AG08395 (cell line): Measurements from ENCODE around the gene LHCGR.

Experiments
- DNase-seq: peaks from one replicate; pipeline ENCODE4 v3.0.0; 2012; ENCODE audit warnings: mixed read lengths, low spot score

LHCGR gene

DNA sequence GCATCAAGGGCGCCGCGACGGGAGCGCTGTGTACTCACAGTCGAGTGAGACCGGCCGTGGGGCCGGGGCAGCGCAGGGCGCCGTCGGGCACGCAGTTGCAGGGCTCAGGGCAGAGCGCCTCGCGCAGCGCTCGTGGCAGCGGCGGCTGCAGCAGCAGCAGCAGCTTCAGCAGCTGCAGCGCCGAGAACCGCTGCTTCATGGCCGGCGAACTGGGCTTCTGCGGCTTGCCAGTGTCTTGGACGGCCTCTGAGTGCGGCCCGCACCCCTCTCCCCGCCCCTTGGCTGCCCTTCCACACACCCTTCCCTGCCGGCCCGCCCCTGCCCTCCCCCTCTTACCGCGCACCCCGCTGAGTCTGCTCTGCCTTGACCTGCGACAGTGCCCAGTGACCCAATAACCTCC lies at the start of gene LHCGR:
LHCGR (minus strand) TSS at position 252 of the 400 bp plus-strand sequence; CDS start at position 199, 53 bp downstream.
- no peak for DNase-seq

DNA sequence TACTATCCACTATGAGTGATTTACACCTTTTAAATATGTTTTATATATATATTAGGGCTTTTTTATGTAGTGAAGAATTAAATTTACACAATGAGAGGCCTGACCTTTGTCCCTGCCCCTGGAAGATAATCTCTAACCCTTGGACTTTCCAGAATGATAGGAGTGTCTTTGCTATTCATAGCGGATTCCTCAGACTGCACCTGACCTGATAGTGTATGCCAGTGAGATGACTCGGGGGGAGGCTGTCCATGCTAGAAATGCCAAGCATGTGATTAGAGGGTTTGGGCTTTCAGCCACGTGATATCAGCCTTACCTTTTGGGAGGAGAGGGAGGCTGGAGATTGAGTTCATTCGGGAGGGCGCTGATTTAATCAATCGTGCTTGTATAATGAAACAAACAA lies 44.1 kb upstream of the LHCGR start:
- DNase-seq = no peak

DNA sequence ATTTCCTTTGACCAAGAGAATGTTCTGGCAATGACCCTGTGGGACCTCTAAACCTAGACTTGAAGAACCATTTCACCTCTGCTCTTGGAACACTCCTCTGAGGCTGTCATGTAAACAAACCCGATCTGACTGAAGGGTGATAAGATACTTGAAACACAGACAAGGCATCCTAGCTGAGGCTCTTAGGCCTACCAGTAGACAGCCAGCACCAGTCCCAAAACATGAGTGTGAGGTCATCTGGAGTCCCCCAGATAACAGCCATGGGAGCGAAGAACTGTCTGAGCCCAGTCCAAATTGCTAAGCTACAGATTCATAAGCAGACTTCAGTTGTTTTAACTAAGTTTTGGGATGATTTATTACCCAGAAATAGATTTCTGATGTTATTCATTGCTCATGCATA lies 39.5 kb upstream of the LHCGR start:
- no peak for DNase-seq

DNA sequence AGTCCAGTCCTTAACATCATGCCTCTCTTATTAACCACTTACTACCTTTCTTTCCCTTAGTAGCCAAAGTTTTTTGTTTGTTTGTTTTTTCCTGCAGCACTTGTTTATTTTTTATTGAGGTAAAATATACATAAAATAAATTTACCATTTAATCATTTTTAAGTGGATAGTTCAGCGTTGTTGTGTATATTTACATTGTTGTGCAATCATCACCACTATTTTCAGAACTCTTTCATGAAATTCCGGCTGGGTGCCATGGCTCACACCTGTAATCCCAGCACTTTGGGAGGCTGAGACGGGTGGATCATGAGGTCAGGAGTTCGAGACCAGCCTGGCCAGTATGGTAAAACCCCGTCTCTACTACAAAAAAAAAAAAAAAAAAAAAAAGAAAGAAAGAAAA lies 38.1 kb upstream of the LHCGR start:
- no peak for DNase-seq

DNA sequence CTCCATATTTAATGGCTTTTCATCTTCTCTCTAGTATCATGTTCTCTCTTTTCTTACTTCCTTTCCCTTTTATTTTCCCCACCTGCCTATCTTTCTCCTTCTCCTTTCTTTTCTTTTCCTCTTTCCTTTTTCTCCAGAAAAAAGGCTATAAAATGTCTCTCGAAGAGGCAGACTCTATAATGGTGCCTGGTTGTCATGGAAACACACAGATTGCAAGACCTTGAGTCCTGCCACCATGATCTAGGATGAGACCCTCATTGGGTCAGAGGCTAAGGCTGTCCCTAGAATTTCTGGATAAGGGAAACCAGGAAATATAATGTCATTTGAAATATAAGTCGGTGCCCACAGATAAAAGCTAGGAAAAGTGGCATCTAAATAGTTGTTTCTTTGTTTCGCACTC lies 36.5 kb upstream of the LHCGR start:
- DNase-seq = no peak

DNA sequence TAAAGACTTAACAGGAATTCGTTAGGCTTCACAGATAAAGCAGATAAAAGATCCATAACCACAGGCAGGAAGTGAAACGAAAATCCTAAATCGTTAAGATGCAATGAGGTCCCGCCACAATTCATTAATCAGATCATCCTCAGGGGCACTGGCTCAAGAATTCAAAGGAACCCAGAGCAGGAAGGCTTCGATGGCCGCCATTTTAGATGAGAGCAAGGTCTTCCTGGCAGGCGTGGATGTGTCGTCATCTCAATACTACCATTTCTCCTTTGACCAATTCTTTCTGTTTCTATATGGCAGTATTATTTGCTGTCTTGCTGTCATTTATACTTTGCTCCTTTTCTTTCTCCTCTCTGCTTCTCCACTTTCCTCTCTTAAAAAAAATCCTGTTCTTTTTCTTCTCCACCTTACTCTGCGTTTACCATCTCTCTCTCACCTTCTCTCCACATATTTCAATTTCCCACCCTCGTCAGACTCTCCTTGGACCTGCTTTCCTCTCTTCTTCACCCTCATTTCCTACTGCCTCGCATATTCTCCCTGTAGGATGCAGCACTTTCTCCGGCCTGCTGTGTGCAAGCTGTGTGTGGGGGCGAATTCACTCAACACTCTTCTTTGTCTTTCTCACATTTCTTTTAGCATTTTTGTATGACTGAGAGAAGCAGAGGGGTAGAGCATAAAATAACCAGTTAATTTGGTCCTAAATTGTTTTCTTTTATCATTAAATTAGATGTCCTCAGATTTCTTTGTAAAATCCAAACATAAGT lies 35.1 kb upstream of the LHCGR start:
- DNase-seq = no peak

DNA sequence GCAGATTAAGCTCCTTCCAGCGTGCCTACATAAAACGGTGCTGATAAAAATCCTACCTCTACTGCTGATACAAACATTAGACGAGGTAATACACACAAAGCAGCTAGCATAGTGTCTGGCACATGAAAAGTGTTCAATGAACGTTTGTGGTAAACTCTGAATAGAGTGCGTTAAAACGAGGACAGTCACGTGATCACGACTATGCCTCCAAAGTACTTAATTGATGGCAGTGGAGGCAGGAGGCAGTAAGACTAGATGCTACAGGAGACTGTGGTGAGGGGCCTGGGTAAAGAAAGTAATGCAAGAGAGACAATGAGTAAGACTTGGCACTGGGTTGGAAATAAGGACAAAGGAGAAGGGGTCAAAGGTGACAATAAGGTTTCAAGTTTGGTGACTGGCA lies 32.1 kb upstream of the LHCGR start:
- no peak for DNase-seq

DNA sequence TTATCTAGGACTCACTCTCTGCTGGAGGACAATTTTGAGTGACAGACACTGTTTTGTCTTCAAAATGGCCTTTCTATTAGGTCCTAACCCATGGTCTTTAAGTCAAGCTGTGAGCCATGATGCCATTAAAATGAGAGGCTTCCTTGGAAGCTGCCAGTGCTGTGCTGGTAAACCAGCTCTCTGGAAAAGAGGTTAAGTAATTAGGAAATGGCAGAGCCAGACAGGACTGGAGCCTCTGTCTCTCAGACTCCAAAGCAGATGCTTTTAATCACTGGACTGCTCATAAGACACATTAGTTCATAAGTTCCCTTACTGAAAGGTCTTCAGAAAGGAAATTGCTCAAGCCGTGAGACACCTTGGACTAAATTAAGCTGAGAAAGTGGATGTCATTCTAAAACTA lies 25.8 kb upstream of the LHCGR start:
- DNase-seq = no peak

DNA sequence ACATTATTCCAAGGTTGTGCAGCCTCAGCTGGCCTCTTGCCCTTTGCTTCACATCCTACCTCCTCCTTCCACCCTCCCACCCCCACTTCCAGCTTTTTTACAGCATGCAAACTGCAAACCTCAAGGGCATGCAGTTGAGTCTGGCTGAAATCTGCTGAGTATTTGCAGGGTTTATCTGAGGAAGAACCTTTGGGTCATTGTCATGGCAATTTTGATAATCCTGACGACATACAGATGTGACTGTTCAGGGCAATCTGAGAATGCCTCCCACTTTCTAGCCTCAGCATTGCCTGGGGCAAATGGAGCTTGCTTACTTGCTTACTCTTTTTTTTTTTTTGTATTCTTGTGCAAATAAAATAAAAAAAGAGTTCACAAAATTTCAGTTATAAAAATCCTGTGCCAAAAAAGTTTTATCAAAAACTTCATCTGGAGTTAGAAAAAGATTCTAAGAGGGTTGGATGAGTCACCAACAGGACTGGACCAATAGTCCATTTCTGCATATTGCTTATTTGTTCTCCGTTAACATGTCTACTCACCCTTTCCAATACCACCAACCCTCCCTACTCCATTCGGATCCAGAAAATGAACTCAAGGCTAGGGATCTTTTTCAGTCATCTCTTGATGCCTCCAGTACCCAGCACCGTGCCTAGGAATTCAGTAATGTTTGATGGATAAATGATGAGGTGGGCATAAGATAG lies 23.6 kb upstream of the LHCGR start:
- no peak for DNase-seq

DNA sequence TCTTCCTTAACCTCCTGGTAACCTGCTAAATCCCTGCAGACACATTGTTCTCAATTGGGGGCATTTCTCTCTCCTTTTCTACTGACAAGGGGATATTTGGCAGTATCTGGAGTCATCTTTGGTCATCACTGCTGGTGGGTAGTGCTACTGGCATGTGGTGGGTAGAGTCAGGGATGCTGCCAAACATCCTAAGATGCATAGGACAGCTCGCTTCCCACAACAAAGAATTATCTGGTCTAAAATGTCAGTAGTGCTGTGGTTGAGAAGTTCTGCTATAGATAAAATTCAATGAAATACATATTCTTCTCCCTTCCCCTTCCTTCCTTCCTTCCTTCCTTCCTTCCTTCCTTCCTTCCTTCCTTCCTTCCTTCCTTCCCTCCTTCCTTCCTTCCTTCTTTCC lies 18.7 kb upstream of the LHCGR start:
- DNase-seq = no peak

DNA sequence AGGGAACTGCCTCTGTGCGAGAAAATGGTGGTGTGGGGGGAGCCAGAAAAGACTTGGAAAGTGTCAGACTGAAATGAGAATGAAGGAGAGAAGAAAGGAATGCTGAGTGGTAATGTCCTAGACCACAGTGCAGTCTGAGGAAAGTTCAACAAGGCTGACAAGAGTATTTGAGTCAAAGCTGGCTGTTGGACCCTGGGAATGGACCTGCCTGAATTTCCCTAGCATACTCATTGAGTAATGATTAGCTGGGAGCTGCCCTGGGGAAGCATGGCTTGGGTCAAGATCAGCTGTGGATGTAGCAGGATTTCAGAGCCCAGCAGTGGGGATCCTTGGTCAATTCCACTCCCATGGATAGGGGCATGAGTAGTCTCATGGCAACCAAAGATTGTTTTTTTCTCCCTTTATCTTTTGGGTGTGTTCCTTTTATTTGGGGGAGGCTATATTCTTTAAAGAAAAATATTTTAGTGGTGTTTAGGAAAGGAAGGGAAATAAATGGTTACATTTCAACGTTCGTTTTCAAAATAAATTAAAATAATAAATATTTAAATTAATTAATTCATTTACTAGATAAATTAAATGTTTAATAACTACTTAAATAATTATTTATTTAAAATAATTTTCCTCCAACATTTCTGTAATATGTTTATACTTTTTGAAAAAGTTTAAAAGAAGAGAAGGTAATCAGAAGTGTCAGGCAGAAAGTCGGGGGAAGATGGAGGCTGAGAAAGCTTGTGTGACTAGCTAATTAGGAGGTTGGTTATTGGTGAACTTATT lies 15.9 kb upstream of the LHCGR start:
- no peak for DNase-seq

DNA sequence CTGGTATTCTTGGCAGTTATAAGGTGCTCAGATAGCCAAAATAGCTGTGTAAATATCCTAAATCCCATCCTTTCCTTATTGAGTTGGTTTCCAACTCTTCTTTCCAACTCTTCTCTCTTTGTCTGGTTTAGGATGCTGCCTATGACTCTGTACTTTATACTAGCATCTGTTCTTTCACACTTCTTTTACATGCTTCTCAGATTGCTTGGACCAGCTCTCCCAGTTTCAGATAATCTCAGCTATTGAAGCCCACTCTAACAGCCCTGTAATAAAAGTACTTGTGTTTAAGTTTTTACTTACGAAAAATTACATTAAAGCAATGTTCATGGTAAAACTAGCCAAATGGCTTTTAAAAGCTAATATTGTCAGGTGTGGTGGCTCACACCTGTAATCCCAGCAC lies 14.7 kb upstream of the LHCGR start:
- no peak for DNase-seq

DNA sequence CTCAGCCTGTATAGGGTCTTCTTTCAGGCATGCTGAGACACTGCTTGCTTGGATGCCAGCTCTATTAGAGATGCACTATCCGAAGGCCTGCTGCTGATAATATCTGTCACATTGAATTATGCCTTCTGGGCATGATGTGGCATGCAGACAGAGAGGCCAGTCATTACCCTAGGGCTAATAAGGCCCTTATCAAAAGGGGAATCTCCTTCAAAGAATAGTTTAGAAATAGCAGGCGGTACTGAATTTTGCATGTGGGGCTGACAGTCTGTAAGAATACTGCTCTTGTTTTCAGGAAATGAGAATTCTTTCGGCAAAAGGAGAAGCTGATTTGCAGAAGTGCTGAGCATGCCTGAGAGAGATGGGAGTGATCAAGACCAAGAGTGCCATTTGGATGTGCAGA lies 13.1 kb upstream of the LHCGR start:
- no peak for DNase-seq

DNA sequence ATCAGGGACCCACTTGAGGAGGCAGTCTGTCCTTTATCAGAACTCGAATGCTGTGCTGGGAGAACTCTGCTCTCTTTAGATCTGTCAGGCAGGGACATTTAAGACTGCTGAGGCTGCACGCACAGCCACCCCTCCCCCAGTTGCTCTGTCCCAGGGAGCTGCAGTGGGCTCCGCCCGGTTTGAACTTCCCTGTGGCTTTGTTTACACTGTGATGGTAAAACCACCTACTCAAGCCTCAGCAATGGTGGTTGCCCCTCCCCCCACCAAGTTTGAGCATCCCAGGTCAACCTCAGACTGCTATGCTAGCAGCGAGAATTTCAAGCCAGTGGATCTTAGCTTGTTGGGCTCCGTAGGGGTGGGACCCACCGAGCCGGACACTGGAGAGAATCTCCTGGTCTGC lies 11.8 kb upstream of the LHCGR start:
- no peak for DNase-seq

DNA sequence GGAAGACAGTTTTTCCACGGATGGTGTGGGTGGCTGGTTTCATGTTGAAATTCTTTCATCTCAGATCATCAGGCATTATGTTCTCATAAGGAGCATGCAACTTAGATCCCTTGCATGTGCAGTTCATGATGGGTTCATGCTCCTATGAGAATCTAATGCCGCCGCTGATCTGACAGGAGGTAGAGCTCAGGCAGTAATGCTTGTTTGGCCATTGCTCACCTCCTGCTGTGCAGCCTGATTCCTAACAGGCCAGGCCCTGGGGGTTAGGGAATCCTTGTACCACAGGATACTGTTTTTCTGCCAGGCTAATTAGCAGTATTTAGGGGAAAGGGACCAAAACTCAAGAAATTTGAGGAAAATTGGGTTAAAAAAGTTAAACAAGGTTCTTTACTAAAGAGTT lies 5.3 kb upstream of the LHCGR start:
- no peak for DNase-seq

DNA sequence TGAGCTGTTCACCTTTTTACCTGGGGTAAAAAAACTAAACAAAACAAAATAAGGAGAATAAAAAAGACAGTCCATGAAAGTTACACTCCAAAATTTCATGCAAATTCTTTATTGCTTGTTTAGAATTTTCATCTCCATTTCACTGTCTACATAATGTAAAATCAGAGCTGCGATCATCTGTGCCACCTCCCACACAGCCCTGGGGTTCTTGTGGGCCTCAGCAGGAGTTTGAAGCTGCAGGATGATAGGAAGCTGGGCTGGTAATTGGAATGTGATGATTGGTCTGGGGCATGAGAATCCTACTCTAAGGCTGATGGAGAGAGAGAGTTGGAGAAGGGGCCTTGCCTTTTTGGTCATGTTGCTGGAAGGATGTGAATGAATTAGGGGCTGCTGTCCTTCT lies 4.2 kb upstream of the LHCGR start:
- DNase-seq = no peak

DNA sequence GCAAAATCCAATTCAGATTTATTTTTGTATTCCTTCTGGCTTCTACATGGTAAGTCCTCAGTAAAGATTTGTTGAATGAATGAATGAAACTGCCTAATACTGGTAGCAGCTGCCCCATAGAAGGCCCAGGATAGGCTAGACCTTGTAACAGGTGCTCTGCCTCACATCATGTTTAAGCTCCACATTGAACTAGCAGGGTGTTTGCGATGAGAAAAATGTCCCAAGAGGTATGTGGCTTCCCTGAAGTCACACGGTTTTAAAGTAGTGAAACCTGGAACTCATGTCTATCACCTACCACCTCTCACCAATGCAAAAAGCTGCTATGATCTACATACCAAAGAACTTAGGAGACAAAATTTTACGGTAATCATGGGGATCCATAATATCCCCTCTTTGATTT lies 765 bp upstream of the LHCGR start:
- no peak for DNase-seq

DNA sequence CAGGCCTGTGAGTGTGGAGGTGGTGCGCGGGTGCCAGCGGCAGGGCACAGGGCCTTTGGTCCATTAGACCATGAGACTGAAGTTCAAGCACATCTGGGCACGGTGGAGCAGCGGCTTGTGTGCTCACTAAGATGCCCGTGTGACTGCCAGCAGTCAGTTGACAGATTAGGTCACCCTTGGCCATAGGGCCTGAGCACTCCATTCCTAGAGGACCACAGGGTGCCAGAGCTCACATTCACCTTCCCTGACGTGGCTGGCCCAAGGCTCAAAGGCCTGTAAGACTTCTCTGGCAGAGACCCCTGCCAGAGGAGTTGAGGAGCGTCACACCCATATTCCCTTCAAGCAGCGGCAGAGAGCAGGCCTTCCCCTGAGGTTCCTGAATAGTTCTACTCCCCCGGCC lies 650 bp downstream of the LHCGR start:
- DNase-seq = no peak

DNA sequence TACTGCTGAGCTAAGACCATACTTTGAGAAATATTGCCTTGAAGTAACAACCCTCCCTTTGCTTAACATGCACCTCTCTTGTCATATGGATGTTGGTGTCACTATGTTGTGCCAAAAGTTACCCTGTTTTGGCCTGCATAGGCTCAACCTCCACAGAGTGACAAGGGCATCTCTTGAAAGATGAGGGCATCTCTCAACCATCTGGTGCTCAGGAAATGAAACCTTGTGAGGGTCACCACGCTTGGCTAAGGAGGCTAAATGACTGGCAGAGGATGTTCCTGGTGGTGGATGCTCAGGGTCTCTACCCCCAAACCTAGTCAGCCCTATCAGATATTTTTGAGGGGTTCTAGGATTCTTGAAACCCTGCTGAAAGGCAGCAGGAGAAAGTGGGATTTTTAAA lies 2.3 kb downstream of the LHCGR start:
- DNase-seq = no peak

DNA sequence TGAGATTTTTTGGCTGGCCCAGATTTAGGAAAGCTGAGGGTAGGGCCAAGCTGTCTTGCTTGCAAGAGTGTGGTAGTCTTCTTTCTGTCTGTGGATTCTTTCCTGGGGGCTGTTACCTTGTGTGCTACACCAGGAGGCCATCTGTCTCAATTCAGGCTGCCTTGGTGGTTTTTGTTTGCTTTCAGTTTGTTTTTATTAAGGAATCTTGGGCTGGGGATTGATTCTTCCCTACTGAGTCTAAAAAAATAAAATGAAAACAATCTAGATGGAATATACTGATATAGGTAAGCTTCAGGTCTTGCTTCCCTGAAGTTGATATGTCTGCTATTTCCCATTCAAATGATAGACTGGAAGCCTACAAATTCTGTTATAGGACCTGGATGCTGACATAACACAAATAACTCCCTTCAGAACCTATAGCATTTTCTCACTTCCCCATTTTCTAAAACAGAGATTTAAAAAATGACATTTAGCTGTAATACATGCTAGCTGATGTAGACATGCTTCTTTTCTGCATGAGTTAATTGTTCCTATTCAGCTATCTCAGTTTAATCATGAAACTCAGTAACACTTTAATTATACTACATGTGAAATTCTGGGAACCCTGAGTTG lies 5.3 kb downstream of the LHCGR start:
- DNase-seq = no peak

DNA sequence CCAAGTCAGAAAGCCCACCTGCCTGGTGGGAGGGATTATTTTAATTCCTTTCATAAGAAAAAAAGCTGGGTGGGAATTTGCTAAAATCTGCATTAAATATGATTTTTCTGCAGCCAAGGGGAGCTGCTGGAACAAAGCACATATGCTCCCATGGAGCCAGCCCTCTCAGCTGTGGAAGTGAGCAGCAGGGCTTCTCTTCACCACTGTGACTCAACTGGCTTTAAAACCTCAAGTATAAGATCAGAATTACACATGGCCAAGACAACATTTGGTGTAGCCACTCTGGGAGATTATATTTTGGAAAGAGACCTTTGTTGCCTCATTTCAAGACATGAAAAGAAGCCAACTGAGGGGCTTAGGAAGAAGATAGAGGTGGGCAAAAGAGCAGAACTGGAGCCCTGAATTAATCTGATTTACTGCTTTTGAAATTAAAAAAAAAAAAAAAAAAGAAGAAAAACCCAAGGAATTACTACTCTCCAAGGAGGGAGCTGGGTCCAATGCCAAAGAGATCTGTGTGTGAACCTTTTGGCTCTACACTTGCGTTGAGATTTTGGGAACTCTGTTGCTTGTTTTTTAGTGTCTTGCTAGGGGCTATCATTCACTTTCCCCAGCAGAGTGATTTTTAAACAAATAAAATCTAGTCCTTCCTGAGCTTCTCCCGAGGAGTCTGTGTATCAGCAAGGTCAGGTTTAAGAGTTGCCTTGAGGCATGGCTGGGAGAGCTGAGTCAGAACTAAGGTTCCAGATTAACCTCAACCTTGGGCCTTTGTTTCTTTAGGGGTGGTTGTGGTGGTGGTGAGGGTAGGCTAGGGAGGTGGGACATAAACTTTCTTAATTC lies 6.0 kb downstream of the LHCGR start:
- no peak for DNase-seq

DNA sequence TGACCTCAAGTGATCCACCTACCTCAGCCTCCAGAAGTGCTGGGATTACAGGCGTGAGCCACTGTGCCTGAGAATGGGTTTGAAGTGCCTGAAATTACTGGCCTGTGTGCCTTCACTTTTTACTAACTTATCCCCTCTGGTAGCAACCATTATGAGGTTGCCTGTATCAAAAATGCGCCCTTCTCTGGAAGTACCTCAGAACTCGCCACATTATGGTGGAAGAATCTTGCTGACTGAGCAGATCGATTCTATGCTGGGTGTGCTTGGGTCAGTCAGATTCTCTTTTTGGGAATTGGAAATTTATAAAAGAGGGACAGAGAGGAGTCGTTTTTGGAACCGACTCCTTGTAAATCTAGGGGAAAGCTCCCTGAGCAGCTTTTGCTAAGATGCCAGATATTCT lies 8.2 kb downstream of the LHCGR start:
- DNase-seq = no peak
